Esophagus squamous epithelium (tissue), 5 donors: Measurements from ENCODE around the gene PDGFRB. TPM values are rescaled to one million over a fixed set of nuclear protein-coding genes. Genes with fewer than 3 reads are reported as not detected.

Source experiments
- DNase-seq: peaks from one replicate; lab custom pipeline; 2025; lab: John Stamatoyannopoulos, UW
- H3K27ac ChIP-seq, 4 donors: fragments of 200-600 bp; sonication (generic); one replicate each; pipeline ENCODE4 v1.5.1; 2016 to 2019; ENCODE audit warnings: mild to moderate bottlenecking in 1 of 4
- H3K27me3 ChIP-seq, 4 donors: fragments of 200-600 bp; sonication (generic); 1 replicate in 3 of 4; 2 replicates in 1 of 4; pipeline versions ENCODE4 v1.5.1 to v1.6.0; 2017 to 2021; ENCODE audit warnings: antibody characterized with exemption in 1 of 4
- H3K36me3 ChIP-seq, 3 donors: fragments of 200-600 bp; sonication (generic); one replicate each; pipeline ENCODE4 v1.5.1; 2016 to 2019
- H3K4me1 ChIP-seq, 3 donors: fragments of 200-600 bp; sonication (generic); one replicate each; pipeline ENCODE4 v1.5.1; 2017 to 2019
- H3K4me3 ChIP-seq, 4 donors: fragments of 200-600 bp; sonication (generic); 1 replicate in 3 of 4; 2 replicates in 1 of 4; pipeline ENCODE4 v1.5.1; 2016 to 2019; ENCODE audit warnings: mild to moderate bottlenecking in 2 of 4, moderate library complexity in 1 of 4
- H3K9me3 ChIP-seq, 3 donors: fragments of 200-600 bp; sonication (generic); one replicate each; pipeline ENCODE4 v1.5.1; 2016 to 2019
- POLR2A ChIP-seq, 4 donors: fragments of 450-650 bp; IDR thresholded peaks; one replicate each; pipeline ENCODE4 v1.6.1; 2017; ENCODE audit warnings: antibody characterized with exemption in 4 of 4, mild to moderate bottlenecking in 4 of 4, moderate library complexity in 3 of 4
- WGBS, 2 donors: methylation state at CpG; one replicate each; pipeline ENCODE4 v1.1.5; 2018; 5-methylcytosine and 5-hydroxymethylcytosine counted together
- intact Hi-C: fragments of 100-400 bp; cut with DNase I; formaldehyde crosslinking; loops from one replicate; pipeline ENCODE4 v1.15.0; 2022
- total RNA-seq, 4 donors: library from RNA; depleted of rRNA; stranded (reverse); fragments of >200 nt; gene quantifications; one replicate each; pipeline ENCODE4 v1.1.0, GENCODE V29; 2016
- TF ChIP-seq, protein P1 (sequence below), 6 experiments: fragments of 450-650 bp in 4 of 6; fragments of 200-600 bp in 2 of 6; sonication (generic) in 2 of 6; IDR thresholded peaks; one replicate each; pipeline ENCODE4 v1.5.1; 2016 to 2019; ENCODE audit warnings: antibody characterized with exemption in 6 of 6, mild to moderate bottlenecking in 4 of 6, moderate library complexity in 4 of 6
- donor health status: DM: yes; HTN: yes; CAD: no.

Gene PDGFRB
- total RNA-seq, 4 donors from 2014 or later = 5.6 to 51.7 (median 31.0) TPM

DNA sequence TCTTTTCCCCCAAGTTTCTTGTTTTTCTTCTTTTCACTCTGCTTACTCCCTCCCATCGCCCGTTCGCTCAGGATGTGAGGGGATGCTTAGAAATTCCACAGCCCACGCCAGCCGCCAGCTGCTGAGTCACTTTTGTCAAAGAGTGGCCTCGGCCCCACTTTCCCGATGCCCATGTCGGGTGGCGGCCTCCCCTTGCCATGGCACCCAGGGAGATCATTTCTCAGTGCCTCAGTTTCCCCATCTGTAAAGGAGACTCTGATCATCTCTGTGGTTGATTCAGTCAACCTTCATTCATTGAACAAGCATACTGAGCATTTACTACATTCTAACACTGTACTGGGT, 353 bp upstream of the PDGFRB start:
- peak overlapping the region; percentile 74 to 91 (median 89) for H3K27ac ChIP-seq
- intact Hi-C loops = no loop called here
- DNase-seq = no peak
- H3K4me3 ChIP-seq = peak overlapping the region in 3 of 4 donors; percentile 47 to 66 (median 51)
- 2 to 4% methylated on average over 7 to 9 of the region's 9 CpGs for WGBS, 2 donors
- H3K27me3 ChIP-seq = peaks cover 0 to 56% (median 0%) of the 10 kb centered on the region in 4 donors
- no peaks in the 10 kb centered on the region for H3K9me3 ChIP-seq
- peaks cover 6 to 77% (median 13%) of the 10 kb centered on the region in 3 donors for H3K4me1 ChIP-seq
- no peaks in the 10 kb centered on the region for H3K36me3 ChIP-seq
- TF ChIP-seq, protein P1, sequence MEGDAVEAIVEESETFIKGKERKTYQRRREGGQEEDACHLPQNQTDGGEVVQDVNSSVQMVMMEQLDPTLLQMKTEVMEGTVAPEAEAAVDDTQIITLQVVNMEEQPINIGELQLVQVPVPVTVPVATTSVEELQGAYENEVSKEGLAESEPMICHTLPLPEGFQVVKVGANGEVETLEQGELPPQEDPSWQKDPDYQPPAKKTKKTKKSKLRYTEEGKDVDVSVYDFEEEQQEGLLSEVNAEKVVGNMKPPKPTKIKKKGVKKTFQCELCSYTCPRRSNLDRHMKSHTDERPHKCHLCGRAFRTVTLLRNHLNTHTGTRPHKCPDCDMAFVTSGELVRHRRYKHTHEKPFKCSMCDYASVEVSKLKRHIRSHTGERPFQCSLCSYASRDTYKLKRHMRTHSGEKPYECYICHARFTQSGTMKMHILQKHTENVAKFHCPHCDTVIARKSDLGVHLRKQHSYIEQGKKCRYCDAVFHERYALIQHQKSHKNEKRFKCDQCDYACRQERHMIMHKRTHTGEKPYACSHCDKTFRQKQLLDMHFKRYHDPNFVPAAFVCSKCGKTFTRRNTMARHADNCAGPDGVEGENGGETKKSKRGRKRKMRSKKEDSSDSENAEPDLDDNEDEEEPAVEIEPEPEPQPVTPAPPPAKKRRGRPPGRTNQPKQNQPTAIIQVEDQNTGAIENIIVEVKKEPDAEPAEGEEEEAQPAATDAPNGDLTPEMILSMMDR (IDR thresholded peaks at IDR 0.05) = no peak
- TF ChIP-seq POLR2A (IDR thresholded peaks at IDR 0.05) = no peak

GRCh38 chr5:150154618-150155128, 972 bp downstream of the PDGFRB start:
- TF ChIP-seq, protein P1 (IDR thresholded peaks at IDR 0.05) = no peak
- no peak for TF ChIP-seq POLR2A (IDR thresholded peaks at IDR 0.05)
- Histone ChIP-seq H3K9me3 (no peaks in the 10 kb centered on the region), H3K4me3 (peak overlapping the region; percentile 20 to 66 (median 49)), H3K27ac (peak overlapping the region; percentile 74 to 91 (median 89)), H3K4me1 (peaks cover 11 to 77% (median 13%) of the 10 kb centered on the region in 3 donors), H3K27me3 (peaks cover 0 to 60% (median 0%) of the 10 kb centered on the region in 4 donors), H3K36me3 (no peaks in the 10 kb centered on the region)
- 42 to 53% methylated on average over 6 to 7 of the region's 7 CpGs for WGBS, 2 donors
- intact Hi-C loops = no loop called here
- no peak for DNase-seq

- peaks cover 0 to 60% (median 0%) of the 10 kb centered on the region in 4 donors for H3K27me3 ChIP-seq
- H3K9me3 ChIP-seq = no peaks in the 10 kb centered on the region
- TF ChIP-seq POLR2A (IDR thresholded peaks at IDR 0.05) = peak in 1 of 4 donors; percentile 52
- TF ChIP-seq, protein P1 (IDR thresholded peaks at IDR 0.05) = no peak
- peaks cover 11 to 77% (median 13%) of the 10 kb centered on the region in 3 donors for H3K4me1 ChIP-seq
- no peak for DNase-seq
- peak overlapping the region; percentile 20 to 66 (median 49) for H3K4me3 ChIP-seq
- intact Hi-C loops = no loop called here
- no peaks in the 10 kb centered on the region for H3K36me3 ChIP-seq
- 65 to 68% methylated on average over 9 of the region's 9 CpGs for WGBS, 2 donors
- peak overlapping the region; percentile 74 to 91 (median 89) for H3K27ac ChIP-seq
Observed at GRCh38 chr5:150153957-150154617, 1.6 kb downstream of the PDGFRB start.

DNA sequence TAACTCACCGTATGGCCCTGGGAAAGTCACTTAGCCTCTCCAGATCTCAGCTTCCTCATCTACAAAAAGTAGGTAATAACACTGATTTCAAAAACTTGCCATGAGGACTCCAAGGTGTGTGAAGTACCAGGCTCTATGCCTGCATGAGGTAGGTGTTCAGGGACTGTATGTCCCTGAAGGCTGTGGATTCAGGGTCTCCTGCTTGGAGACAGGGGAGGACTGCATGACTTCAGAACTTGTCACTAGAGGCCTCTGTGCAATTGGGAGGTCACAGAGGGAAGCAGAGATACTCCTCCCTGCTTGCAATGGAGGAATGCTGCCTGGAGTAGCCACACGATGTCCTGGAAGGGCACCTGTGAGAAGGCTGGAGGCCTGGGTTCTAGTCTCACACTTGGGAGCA, 2.2 kb downstream of the PDGFRB start:
- Histone ChIP-seq H3K27ac (peak overlapping the region in 3 of 4 donors; percentile 87 to 91 (median 91)), H3K4me3 (peak overlapping the region; percentile 20 to 66 (median 49)), H3K36me3 (no peaks in the 10 kb centered on the region), H3K4me1 (peaks cover 11 to 77% (median 13%) of the 10 kb centered on the region in 3 donors), H3K27me3 (peaks cover 0 to 60% (median 0%) of the 10 kb centered on the region in 4 donors), H3K9me3 (no peaks in the 10 kb centered on the region)
- intact Hi-C loops = no loop called here
- DNase-seq = no peak
- TF ChIP-seq, protein P1 (IDR thresholded peaks at IDR 0.05) = no peak
- no peak for TF ChIP-seq POLR2A (IDR thresholded peaks at IDR 0.05)
- WGBS, 2 donors = 60% methylated on average over 1 to 2 of the region's 2 CpGs
